HG03095 (cell line): ENCODE measurements around the gene CBLN3.

Experiments used
- ATAC-seq: cut with Tn5 transposase; IDR thresholded peaks from one replicate; pipeline ENCODE4 v1.9.1; 2021; ENCODE audit warnings: moderate library complexity; ENCODE audit not compliant: unreplicated experiment

The CBLN3 gene

GRCh38 chr14:24385524-24385923 lies 43.9 kb downstream of the CBLN3 start:
- no peak for ATAC-seq

- ATAC-seq: no peak
Observed at GRCh38 chr14:24384169-24384568, 45.3 kb downstream of the CBLN3 start.

GRCh38 chr14:24382064-24382371 lies 47.5 kb downstream of the CBLN3 start:
- no peak for ATAC-seq

- ATAC-seq: no peak
Observed at GRCh38 chr14:24381363-24382063, 48.0 kb downstream of the CBLN3 start.

- no peak for ATAC-seq
Observed at GRCh38 chr14:24379907-24380730, 49.3 kb downstream of the CBLN3 start.

GRCh38 chr14:24378981-24379906 lies 50.2 kb downstream of the CBLN3 start:
- ATAC-seq: no peak

- no peak for ATAC-seq
Observed at GRCh38 chr14:24378327-24378726, 51.1 kb downstream of the CBLN3 start.

- ATAC-seq: no peak
Observed at GRCh38 chr14:24377657-24378056, 51.8 kb downstream of the CBLN3 start.

- no peak for ATAC-seq
Observed at GRCh38 chr14:24377126-24377525, 52.3 kb downstream of the CBLN3 start.
